Skin epidermis (tissue), 12 donors: ENCODE results near the gene GABARAPL1.
"Not testable (repeated sequence)": the region's sequence is repeated elsewhere in the genome, so short reads cannot be mapped to it uniquely, and the experiment has no call there.

ENCODE experiments used
- H3K27ac ChIP-seq, 21 experiments: fragments of 200-600 bp; sonication (generic) in 11 of 21; one replicate each; pipeline ENCODE4 v1.5.0; 2020; ENCODE audit warnings: mild to moderate bottlenecking in 3 of 21, inconsistent platforms in 2 of 21, moderate library complexity in 2 of 21
- H3K4me3 ChIP-seq, 7 experiments: fragments of 200-600 bp; sonication (generic) in 2 of 7; one replicate each; pipeline ENCODE4 v1.5.0; 2020; ENCODE audit warnings: inconsistent platforms in 2 of 7, mild to moderate bottlenecking in 2 of 7, moderate library complexity in 1 of 7

The GABARAPL1 gene

GRCh38 chr12:10194160-10194670 is 18.5 kb upstream of the GABARAPL1 start:
- Histone ChIP-seq H3K27ac (no peak overlapping the region), H3K4me3 (no peak overlapping the region)

DNA sequence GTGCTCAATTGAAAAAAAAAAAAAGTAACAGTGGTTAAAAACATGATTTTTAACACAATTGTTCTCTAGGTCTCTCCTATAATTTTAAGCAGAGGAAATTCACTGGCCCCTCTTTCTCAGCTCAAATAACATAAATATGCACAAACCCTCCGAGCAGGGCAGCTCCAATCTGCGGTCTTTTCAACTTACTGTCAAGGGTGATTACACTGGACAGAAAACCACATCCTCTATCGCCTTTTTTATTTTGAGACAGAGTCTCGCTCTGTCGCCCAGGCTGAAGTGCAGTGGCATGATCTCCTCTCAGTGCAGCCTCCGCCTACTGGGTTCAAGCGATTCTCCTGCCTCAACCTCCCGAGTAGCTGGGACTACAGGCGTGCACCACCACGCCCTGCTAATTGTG is 16.5 kb upstream of the GABARAPL1 start:
- no peak overlapping the region for H3K4me3 ChIP-seq
- H3K27ac ChIP-seq = no peak overlapping the region

GRCh38 chr12:10197879-10198278 is 14.8 kb upstream of the GABARAPL1 start:
- Histone ChIP-seq H3K27ac (no peak overlapping the region), H3K4me3 (no peak overlapping the region)

GRCh38 chr12:10204495-10204894 is 8.2 kb upstream of the GABARAPL1 start:
- not testable (repeated sequence) for H3K4me3 ChIP-seq, H3K27ac ChIP-seq

DNA sequence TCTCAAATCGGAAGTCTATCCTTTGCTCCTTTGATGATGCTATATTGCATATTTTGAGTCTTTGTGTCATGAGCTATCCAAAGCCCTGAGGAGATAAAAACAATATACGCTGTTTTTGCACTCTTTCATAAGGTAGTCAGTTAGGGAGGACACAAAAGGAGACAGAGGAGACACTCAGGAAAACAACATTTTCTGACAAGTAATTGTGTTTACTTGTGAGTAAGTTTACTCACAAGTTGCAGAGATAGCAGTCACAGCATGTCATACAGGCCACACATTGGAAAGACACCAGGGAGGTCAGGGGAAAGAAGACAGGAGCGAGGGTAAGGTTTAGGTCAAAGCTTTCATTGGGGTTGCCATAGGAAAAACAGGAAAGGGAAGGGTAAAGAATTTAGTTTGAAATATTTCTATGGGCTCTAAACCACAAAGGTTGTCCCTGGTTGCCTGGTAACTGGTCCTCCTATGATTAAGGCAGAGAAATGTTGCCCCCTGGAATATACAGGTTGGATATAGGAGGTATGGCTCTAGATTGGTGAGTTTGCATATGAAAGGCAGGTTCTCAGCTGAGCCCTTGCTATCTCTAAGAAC is 7.4 kb upstream of the GABARAPL1 start:
- no peak overlapping the region for H3K4me3 ChIP-seq
- H3K27ac ChIP-seq = no peak overlapping the region

DNA sequence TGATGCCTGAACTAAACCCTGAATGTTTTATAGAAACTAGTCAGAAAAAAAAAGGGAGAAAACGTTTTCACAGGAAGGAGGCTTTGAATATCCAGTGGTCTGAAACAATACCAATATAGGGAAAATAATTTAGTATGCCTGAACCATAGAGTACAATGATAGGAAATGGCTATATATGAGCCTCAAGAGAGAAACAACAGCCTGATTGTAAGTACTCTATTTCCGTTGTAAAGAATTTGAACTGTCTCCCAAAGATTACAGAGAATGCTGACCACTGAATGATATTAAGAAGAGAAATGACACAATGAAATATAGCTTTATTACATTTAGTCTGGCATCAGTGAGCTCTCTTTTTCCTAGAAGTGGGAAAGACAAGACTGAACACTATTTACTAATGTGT is 5.5 kb upstream of the GABARAPL1 start:
- H3K27ac ChIP-seq = no peak overlapping the region

DNA sequence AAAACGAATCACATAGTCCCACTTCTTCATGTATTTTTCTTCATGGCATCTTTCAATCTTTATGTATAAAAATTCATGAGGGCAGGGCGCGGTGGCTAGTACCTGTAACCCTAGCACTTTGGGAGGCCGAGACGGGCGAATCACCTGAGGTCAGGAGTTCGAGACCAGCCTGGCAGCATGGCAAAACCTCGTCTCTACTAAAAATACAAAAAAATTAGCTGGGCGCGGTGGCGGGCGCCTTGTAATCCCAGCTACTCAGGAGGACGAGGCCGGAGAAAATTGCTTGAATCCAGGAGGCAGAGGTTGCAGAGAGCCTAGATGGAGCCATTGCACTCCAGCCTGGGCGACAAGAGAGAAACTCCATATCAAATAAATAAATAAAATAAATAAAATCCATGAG is 2.5 kb upstream of the GABARAPL1 start:
- Histone ChIP-seq H3K4me3 (no peak overlapping the region), H3K27ac (no peak overlapping the region)

More for the DNA sequence above, 5.5 kb upstream of the GABARAPL1 start:
- H3K4me3 ChIP-seq = no peak overlapping the region

GRCh38 chr12:10211101-10211939 is 1.4 kb upstream of the GABARAPL1 start:
- H3K4me3 ChIP-seq = peak overlapping the region in 1 of 7 experiments; percentile 88

DNA sequence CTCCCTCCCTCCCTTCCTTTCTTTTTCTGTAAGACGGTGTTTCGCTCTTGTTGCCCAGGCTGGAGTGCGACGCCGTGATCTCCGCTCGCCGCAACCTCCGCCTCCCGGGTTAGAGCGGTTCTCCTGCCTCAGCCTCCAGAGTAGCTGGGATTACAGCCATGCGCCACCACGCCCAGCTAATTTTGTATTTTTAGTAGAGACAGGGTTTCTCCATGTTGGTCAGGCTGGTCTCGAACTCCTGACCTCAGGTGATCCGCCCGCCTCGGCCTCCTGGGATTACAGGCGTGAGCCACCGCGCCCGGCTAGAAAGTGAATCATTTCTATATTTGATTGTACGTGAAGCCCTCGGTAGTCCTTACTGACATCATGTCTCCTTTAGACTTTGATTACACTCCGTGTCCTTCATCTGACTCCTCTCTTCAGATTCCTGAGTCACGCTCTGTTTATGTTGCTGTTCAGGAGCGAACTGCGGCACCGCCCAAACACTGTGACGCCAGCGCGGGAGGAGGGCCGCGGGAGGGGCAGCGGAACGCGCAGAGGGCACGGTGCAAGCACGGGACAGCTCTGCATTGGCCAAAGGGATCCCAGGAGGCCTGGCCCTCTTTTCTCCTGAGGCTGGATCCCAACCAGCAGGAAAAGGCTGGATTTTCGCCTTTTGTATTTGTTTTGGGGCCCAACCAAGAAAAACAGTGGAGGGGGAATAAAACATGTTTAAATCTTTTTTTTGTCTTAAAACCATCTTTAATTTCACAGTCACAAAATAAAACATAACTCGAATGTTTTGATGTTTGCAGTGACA is 538 bp upstream of the GABARAPL1 start:
- peak overlapping the region; percentile 51 to 90 (median 71) for H3K4me3 ChIP-seq
- peak overlapping the region; percentile 73 to 96 (median 93) for H3K27ac ChIP-seq

More at GRCh38 chr12:10211101-10211939, 1.4 kb upstream of the GABARAPL1 start:
- H3K27ac ChIP-seq = peak overlapping the region in 12 of 21 experiments; percentile 14 to 96 (median 94)

- H3K27ac ChIP-seq = peak overlapping the region; percentile 73 to 96 (median 93)
- H3K4me3 ChIP-seq = peak overlapping the region; percentile 51 to 90 (median 71)
Measured at GRCh38 chr12:10213168-10214135, 775 bp downstream of the GABARAPL1 start.

GRCh38 chr12:10214136-10214894 is 1.6 kb downstream of the GABARAPL1 start:
- Histone ChIP-seq H3K4me3 (peak overlapping the region; percentile 51 to 90 (median 71)), H3K27ac (peak overlapping the region in 20 of 21 experiments; percentile 30 to 96 (median 93))

DNA sequence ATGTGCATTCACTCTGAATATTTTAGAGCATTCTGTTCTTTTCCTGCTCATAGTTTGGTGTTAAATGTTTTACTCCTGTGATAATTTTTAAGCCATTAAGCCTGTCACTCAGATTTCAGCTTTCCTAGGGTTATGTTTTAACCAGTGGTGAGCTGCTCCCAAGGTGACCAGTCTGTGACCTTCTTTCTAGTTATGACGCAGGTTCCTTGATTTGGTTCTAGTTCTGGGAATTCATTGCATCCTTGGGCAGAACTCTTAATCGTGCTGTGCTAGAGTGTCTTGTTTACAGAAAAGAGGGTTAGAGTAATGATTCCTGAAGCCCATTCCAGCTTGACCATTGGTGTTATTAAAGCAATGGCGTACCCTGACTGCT is 2.2 kb downstream of the GABARAPL1 start:
- peak overlapping the region in 1 of 7 experiments; percentile 90 for H3K4me3 ChIP-seq
- H3K27ac ChIP-seq = peak overlapping the region in 4 of 21 experiments; percentile 95 to 96 (median 96)

DNA sequence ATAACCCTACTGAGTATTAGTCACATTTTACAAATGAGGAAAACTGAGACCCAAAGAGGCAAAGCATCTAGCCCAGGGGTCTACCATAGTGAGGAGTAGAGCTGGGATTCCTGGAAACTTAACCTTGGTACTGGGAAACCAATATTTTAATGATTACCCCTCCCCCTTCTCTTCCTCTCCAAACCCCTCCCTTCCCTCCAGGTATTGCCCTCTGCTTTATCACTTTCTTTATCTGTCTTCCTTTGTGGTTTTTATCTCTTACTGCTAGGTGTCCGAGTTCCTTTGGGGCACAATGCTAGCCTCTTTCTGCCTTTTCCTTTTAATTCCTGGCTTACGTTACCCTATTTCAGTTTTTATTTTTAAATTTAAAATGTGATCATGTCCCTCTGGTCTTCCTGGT is 2.8 kb downstream of the GABARAPL1 start:
- Histone ChIP-seq H3K4me3 (no peak overlapping the region), H3K27ac (peak overlapping the region in 1 of 21 experiments; percentile 39)

DNA sequence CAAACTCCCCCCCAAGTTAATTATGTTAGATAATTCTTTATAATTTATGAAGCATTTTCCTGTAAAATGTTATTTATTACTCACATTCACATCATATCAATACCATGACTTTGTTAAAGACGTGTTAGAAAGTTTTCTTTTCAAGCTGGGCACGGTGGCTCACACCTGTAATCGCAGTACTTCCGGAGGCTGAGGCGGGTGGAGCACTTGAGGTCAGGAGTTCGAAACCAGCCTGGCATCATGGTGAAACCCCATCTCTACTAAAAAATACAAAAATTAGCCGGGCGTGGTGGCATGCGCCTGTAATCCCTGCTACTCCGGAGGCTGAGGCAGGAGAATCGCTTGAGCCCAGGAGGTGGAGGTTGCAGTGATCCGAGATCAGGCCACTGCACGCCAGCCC is 3.3 kb downstream of the GABARAPL1 start:
- H3K27ac ChIP-seq, H3K4me3 ChIP-seq: not testable (repeated sequence)

DNA sequence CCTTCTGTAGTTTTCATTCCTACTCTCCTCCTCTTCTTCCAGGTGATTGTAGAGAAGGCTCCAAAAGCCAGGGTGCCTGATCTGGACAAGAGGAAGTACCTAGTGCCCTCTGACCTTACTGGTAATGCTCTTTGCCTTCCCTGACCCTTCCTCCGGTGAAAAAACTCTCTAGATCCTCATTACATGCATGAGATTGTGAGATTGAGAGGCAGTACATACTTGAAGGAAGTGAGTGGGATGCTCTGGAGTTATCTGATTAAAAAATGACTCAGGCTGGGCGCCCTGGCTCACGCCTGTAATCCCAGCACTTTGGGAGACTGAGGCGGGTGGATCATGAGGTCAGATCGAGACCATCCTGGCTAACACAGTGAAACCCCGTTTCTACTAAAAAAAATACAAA is 5.3 kb downstream of the GABARAPL1 start:
- H3K27ac ChIP-seq = no peak overlapping the region
- H3K4me3 ChIP-seq = no peak overlapping the region

DNA sequence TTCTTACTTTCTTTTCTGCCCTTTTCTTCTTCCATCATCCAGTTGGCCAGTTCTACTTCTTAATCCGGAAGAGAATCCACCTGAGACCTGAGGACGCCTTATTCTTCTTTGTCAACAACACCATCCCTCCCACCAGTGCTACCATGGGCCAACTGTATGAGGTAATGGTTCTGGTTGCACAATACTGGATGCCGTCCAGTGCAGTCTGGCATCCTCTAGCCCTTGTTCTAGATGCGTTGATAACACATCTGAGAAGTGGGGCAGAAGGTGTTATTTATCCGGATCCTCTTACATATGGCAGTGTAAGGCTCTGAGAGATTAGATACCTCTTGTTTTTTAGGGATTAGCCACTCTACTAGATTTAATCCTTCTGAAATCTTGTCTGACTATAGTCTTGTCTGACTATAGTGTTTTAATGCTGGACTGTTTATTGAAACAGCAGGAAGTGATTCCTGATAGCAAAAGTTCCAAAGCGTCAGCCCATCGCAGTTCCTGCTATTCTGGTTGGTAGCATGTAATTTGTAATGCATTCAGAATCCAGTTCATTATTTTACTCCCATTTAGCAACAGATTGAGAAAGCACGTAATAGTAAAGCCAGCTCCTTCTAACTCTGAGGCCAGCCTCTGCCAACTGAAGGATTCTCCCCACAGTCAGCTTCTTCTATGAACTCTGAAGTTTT is 7.9 kb downstream of the GABARAPL1 start:
- H3K4me3 ChIP-seq = no peak overlapping the region
- peak overlapping the region in 8 of 21 experiments; percentile 4 to 69 (median 26) for H3K27ac ChIP-seq

GRCh38 chr12:10221846-10222245 is 9.2 kb downstream of the GABARAPL1 start:
- no peak overlapping the region for H3K27ac ChIP-seq
- no peak overlapping the region for H3K4me3 ChIP-seq

DNA sequence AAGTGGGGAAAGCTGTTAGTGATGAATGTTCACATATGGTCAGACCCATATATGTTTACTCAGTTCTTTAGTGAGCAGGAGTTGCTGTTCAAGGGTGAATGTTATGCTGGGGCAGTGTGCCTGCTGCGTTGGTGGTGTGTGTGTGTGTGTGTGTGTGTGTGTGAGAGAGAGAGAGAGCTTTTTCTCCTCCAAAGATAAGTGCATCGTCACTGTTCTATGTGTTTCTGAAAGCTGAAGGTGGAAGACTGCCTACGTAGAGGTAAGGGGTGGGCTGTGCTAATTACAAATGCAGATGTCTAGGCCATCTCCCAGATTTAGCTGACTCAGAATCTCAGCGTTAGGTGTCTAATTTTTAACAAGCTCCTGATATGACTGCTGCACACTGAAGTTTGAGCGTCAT is 10.5 kb downstream of the GABARAPL1 start:
- Histone ChIP-seq H3K27ac (no peak overlapping the region), H3K4me3 (no peak overlapping the region)
